RWPE1 (cell line): Measurements from ENCODE around the gene RPL18A.

ENCODE experiments used
- CTCF ChIA-PET: fragments of 350-600 bp; sonication (Branson Sonifier 250); formaldehyde crosslinking; extraction: SDS; loops from one replicate; lab custom pipeline; 2021; lab: Yijun Ruan, JAX
- POLR2A ChIA-PET: fragments of 400-600 bp; formaldehyde crosslinking; extraction: SDS; loops from one replicate; lab custom pipeline; 2020; ENCODE audit warnings: antibody characterized with exemption; ENCODE audit not compliant: low non-redundant PET; lab: Yijun Ruan, JAX
- DNase-seq: peaks from one replicate; pipeline ENCODE4 v3.0.0; 2012; ENCODE audit warnings: low spot score
- H3K27ac ChIP-seq: fragments of 450-650 bp; 2 replicates; pipeline ENCODE4 v1.5.1; 2017
- CTCF ChIP-seq: fragments of 450-650 bp; conservative IDR thresholded peaks from 2 replicates; pipeline ENCODE4 v1.5.1; 2017; ENCODE audit warnings: low read depth, mild to moderate bottlenecking

The RPL18A gene

GRCh38 chr19:17843908-17844490, 15.7 kb upstream of the RPL18A start:
- CTCF ChIA-PET: interaction anchor here (0.6 kb wide), 2 partner anchors 10 to 37 kb away, joined by 3 to 4 read pairs; no protein-coding TSS in a partner anchor
- POLR2A ChIA-PET: interaction anchor here (2.1 kb wide), 1 partner anchor 15 kb away, joined by 9 read pairs; the partner anchor contains the start of gene RPL18A

GRCh38 chr19:17846146-17846545, 13.6 kb upstream of the RPL18A start:
- ChIA-PET CTCF (interaction anchor here (0.7 kb wide), 1 partner anchor 1221 kb away, joined by 3 read pairs; no protein-coding TSS in a partner anchor), POLR2A (no interaction called here)
- no peak overlapping the region for H3K27ac ChIP-seq
- DNase-seq: no peak
- no peak for TF ChIP-seq CTCF

More at GRCh38 chr19:17843908-17844490, 15.7 kb upstream of the RPL18A start:
- 0 out of 2 replicates have a peak overlapping the region, but pooled peaks have one; percentile 1 for H3K27ac ChIP-seq
- DNase-seq: no peak
- TF ChIP-seq CTCF: no peak

GRCh38 chr19:17847538-17848366, 12.0 kb upstream of the RPL18A start, which contains the start of gene JAK3:
TSS of gene JAK3 (minus strand) at chr19:17847982. CDS start at chr19:17844417, 3,565 bp downstream.
- ChIA-PET CTCF (interaction anchor here (0.7 kb wide), 1 partner anchor 19 kb away, joined by 3 read pairs; no protein-coding TSS in a partner anchor), POLR2A (interaction anchor here (0.6 kb wide), 1 partner anchor 312 kb away, joined by 3 read pairs; no protein-coding TSS in a partner anchor)
- no peak for DNase-seq
- peak within 1 kb of the TSS; percentile 71 for H3K27ac ChIP-seq
- no peak for TF ChIP-seq CTCF

- peak overlapping the region; percentile 71 for H3K27ac ChIP-seq
- no peak for TF ChIP-seq CTCF
- DNase-seq: no peak
- ChIA-PET POLR2A (interaction anchor here (0.6 kb wide), 1 partner anchor 311 kb away, joined by 3 read pairs; no protein-coding TSS in a partner anchor), CTCF (interaction anchor here (0.6 to 0.7 kb wide), 2 partner anchors 185 to 275 kb away, joined by 3 read pairs; no protein-coding TSS in a partner anchor)
Measured at GRCh38 chr19:17848595-17849292, 11.0 kb upstream of the RPL18A start.

- DNase-seq: no peak
- TF ChIP-seq CTCF: no peak
- CTCF ChIA-PET: interaction anchor here (0.5 to 1.4 kb wide), 4 partner anchors 10 to 1285 kb away, joined by 3 to 5 read pairs (median 4); partner anchors contain the start of gene CCDC124
- POLR2A ChIA-PET: no interaction called here
- H3K27ac ChIP-seq: no peak overlapping the region
Measured at GRCh38 chr19:17854061-17854460, 5.6 kb upstream of the RPL18A start.
